ENCODE data around the gene SMO. TPM values are rescaled to one million over a fixed set of nuclear protein-coding genes. Genes with fewer than 3 reads are reported as not detected.
"Not testable (repeated sequence)": the region's sequence is repeated elsewhere in the genome, so short reads cannot be mapped to it uniquely, and the experiment has no call there.

The SMO gene
- polyA plus RNA-seq, 3 donors = 0.07 TPM; not detected in 2

- peaks cover 13 to 18% of the 10 kb centered on the region in 2 donors for H3K4me1 ChIP-seq (ENCODE audit: control insufficient read depth in 1 of 2, insufficient read depth in 2 of 2, low read length in 2 of 2)
- Mint-ChIP-seq H3K27me3 (ENCODE audit: low read depth in 3 of 3) (peaks cover 0 to 9% (median 6%) of the 10 kb centered on the region in 3 donors), H3K27ac (no peak overlapping the region), H3K9me3 (peaks cover 2 to 13% (median 5%) of the 10 kb centered on the region in 7 donors), H3K36me3 (no peaks in the 10 kb centered on the region), H3K4me3 (peak overlapping the region in 1 of 2 donors; percentile 12), H3K4me1 (peaks cover 21% of the 10 kb centered on the region)
- TF ChIP-seq CTCF (IDR thresholded peaks at IDR 0.05) = peak; percentile 92
- no peaks in the 10 kb centered on the region for H3K79me2 ChIP-seq (ENCODE audit: insufficient read depth, low read length)
- 12% methylated on average over 9 of the region's 9 CpGs for WGBS (ENCODE audit: insufficient coverage)
- H4K20me1 ChIP-seq (ENCODE audit: insufficient read depth, low read length) = no peaks in the 10 kb centered on the region
- no peak overlapping the region for H3K4me3 ChIP-seq (replicated peaks in 1 of 3; ENCODE audit: low read depth in 2 of 3, low read length in 3 of 3)
- H3K9me3 ChIP-seq (replicated peaks in 1 of 2; ENCODE audit: control insufficient read depth in 1 of 2, insufficient read depth in 1 of 2, low read length in 2 of 2) = no peaks in the 10 kb centered on the region
- no peak overlapping the region for H3K27ac ChIP-seq (ENCODE audit: low read depth in 1 of 2, low read length in 2 of 2)
- DNase-seq = peak; percentile 73 to 81 (median 78)
- no peak overlapping the region for H3K4me2 ChIP-seq (replicated peaks; ENCODE audit: extremely low read depth, low read length, poor library complexity, severe bottlenecking)
- no peaks in the 10 kb centered on the region for H3K27me3 ChIP-seq (ENCODE audit: control insufficient read depth in 2 of 2, insufficient read depth in 2 of 2, low read length in 2 of 2)
- peak overlapping the region; percentile 53 for H2AFZ ChIP-seq (ENCODE audit: insufficient read depth, low read depth, low read length, poor library complexity, severe bottlenecking)
- H3K9ac ChIP-seq (ENCODE audit: insufficient read depth, low read length, poor library complexity, severe bottlenecking) = no peak overlapping the region
- intact Hi-C loops (cut with micrococcal nuclease) = loop anchor here (1.0 to 10.0 kb wide), 3 partner anchors 52 to 256 kb away; no protein-coding TSS in a partner anchor
- no peaks in the 10 kb centered on the region for H3K36me3 ChIP-seq (replicated peaks in 1 of 2; ENCODE audit: control insufficient read depth in 1 of 2, insufficient read depth in 2 of 2, low read length in 2 of 2)
These were observed 30.2 kb downstream of the SMO start for GRCh38 chr7:129218514-129219062.

- not testable (repeated sequence) for H3K27me3 Mint-ChIP-seq (ENCODE audit: low read depth in 3 of 3); H3K9me3 ChIP-seq (replicated peaks in 1 of 2; ENCODE audit: control insufficient read depth in 1 of 2, insufficient read depth in 1 of 2, low read length in 2 of 2); H3K27ac ChIP-seq (ENCODE audit: low read depth in 1 of 2, low read length in 2 of 2); H3K27me3 ChIP-seq (ENCODE audit: control insufficient read depth in 2 of 2, insufficient read depth in 2 of 2, low read length in 2 of 2); H4K20me1 ChIP-seq (ENCODE audit: insufficient read depth, low read length); DNase-seq; H3K4me3 ChIP-seq (replicated peaks in 1 of 3; ENCODE audit: low read depth in 2 of 3, low read length in 3 of 3); H3K79me2 ChIP-seq (ENCODE audit: insufficient read depth, low read length); H3K27ac Mint-ChIP-seq; H3K4me2 ChIP-seq (replicated peaks; ENCODE audit: extremely low read depth, low read length, poor library complexity, severe bottlenecking); H3K36me3 Mint-ChIP-seq; H2AFZ ChIP-seq (ENCODE audit: insufficient read depth, low read depth, low read length, poor library complexity, severe bottlenecking); H3K9ac ChIP-seq (ENCODE audit: insufficient read depth, low read length, poor library complexity, severe bottlenecking); H3K4me3 Mint-ChIP-seq; H3K36me3 ChIP-seq (replicated peaks in 1 of 2; ENCODE audit: control insufficient read depth in 1 of 2, insufficient read depth in 2 of 2, low read length in 2 of 2)
- peaks cover 19% of the 10 kb centered on the region for H3K4me1 Mint-ChIP-seq
- intact Hi-C loops (cut with micrococcal nuclease) = loop anchor here (2.0 to 10.0 kb wide), 2 partner anchors 52 to 256 kb away; no protein-coding TSS in a partner anchor
- H3K4me1 ChIP-seq (ENCODE audit: control insufficient read depth in 1 of 2, insufficient read depth in 2 of 2, low read length in 2 of 2) = peaks cover 17 to 21% of the 10 kb centered on the region in 2 donors
- WGBS (ENCODE audit: insufficient coverage) = 89% methylated on average over 3 of the region's 4 CpGs
- H3K9me3 Mint-ChIP-seq = peaks cover 2 to 11% (median 5%) of the 10 kb centered on the region in 7 donors
These were observed 30.7 kb downstream of the SMO start for GRCh38 chr7:129219166-129219565.
